Fibroblast of skin of left quadriceps (primary cell): ENCODE data around the gene SMAD4.
A peak's percentile ranks its signal among the peaks of the same experiment; 100 is the strongest.
"Not testable (repeated sequence)": the region's sequence is repeated elsewhere in the genome, so short reads cannot be mapped to it uniquely, and the experiment has no call there.

Experiments used
- DNase-seq, 2 experiments: peaks; one replicate each; pipeline ENCODE4 v3.0.0-alpha.2; 2013; ENCODE audit warnings: low read depth in 2 of 2

Gene SMAD4

DNA sequence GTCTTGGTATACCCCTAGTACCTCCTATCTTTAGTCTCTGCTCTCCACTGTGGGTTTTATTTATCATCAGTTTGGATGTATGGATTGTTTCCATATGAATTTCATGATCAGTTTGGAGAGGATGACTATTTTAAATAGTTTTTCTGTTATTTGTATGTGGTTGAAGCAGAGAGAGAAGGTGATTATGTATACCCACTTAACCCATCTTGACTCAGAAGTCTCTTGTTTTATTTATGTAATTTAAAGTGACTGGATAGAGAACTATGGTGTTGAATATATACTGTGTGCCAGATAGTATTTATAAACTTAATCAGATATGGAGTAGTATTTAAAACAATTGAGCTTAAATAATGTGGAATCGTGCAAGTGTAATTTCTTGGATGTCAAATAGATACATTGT, 39.9 kb downstream of the SMAD4 start:
- no peak for DNase-seq

DNA sequence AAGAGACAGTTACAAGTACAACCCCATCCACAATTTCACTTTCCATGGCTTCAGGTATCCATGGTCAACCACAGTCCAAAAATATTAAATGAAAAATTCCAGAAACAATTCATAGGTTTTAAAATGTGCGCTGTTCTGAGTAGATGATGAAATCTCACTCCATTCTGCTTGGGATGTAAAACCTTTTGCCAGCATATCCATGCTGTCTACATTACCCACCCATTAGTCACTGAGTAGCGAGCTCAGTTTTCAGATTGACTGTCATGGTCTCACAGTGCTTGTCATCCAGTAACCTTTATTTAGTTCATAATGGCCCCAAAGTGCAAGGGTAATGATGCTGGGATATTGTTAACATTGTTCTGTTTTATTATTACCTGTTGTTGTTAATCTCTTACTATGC, 40.5 kb downstream of the SMAD4 start:
- DNase-seq, result peak; percentile 68

DNA sequence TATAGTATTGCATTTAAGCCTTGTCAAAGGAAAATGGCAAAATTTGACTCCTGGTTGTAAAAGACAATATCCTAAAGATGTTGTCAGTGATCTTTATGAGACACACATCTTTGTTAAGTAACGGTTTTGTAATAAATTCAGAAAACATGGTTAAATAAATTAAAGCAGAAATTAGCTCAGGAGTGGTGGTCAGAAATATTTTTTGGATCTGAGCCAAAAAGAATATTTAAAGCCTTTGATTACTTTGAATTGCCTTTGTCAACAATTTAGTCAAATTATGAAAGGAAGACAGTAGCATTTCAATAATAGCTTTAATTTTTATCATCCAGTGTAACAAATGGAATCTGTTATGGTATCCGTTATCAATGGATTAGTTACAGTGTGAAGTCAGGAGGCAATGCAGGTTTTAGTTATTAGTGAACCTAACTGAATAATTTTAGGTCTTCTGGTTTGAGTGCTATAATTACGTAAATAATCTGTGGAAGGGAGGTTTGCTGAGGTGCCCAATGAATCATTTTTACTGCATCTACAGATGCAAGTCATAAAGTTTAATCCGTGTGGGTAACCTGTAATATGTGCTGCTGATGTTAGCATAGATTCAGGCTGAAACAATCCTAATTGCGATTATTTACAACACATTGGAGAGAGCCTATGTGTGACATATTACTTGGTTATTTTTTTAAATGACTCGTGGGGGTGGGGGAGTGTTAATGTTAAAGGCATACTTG, 42.7 kb downstream of the SMAD4 start:
- DNase-seq, result peak; percentile 57 to 66

DNA sequence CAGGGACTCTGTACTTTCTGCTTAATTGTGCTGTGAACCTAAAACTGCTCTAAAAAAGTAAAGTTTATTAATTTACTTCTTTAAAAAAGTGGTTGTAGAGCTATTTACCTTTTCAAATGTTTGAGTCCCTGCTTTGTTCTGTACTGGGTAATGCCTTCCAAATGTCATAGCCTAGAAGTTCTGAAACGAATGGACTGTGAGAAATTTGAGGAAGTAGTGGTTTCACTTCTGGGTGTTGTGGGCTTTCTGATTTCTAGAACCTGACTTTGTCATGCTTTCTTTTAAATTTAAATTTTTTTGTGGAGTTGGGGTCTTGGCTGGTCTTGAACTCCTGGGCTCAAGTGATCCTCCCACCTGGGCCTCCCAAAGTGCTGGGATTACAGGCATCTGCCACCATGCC, 44.6 kb downstream of the SMAD4 start:
- no peak for DNase-seq

DNA sequence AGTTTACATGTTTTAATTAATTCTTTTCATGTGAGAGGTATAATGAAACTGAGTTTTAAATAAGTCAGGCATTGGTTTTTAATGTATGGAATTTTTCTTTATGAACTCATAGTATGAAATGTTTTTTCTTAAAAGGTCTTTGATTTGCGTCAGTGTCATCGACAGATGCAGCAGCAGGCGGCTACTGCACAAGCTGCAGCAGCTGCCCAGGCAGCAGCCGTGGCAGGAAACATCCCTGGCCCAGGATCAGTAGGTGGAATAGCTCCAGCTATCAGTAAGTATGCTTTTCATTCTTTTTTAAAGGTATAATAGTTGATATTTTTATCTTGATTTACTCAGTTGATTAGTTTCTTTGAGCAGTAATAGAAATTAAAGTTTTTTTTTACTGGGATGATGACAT, 46.5 kb downstream of the SMAD4 start:
- no peak for DNase-seq

DNA sequence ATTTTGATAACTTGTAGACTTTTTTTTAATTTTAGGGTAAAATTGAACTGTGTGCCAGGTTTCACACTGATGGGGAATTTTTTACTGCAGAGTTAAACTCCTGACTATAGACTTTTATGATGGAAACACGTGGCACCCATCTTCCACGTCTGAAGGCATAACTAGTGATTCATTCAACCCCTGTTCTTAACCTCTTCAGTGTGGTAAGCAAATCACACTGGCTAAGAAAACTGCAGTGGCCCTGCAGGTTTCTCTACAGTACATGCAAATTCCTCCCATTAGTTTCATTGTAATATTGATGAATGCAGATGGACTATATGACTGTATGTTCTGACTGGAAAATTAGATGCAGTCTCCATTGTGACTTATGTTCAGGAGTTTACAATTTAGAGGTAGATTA, 47.2 kb downstream of the SMAD4 start:
- peak in 1 of 2 experiments; percentile 32 for DNase-seq

DNA sequence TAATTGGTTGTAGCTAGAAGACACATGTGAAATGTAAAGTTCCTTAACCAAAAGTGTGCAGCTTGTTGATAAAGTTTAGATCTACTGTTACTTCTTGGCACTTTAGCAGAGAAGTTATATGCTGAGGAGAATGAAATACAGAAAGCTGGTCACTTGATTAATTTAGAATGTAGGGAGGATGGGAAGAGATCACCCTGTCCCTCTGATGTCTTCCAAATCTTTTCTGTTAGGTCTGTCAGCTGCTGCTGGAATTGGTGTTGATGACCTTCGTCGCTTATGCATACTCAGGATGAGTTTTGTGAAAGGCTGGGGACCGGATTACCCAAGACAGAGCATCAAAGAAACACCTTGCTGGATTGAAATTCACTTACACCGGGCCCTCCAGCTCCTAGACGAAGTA, 48.0 kb downstream of the SMAD4 start:
- DNase-seq, result no peak

DNA sequence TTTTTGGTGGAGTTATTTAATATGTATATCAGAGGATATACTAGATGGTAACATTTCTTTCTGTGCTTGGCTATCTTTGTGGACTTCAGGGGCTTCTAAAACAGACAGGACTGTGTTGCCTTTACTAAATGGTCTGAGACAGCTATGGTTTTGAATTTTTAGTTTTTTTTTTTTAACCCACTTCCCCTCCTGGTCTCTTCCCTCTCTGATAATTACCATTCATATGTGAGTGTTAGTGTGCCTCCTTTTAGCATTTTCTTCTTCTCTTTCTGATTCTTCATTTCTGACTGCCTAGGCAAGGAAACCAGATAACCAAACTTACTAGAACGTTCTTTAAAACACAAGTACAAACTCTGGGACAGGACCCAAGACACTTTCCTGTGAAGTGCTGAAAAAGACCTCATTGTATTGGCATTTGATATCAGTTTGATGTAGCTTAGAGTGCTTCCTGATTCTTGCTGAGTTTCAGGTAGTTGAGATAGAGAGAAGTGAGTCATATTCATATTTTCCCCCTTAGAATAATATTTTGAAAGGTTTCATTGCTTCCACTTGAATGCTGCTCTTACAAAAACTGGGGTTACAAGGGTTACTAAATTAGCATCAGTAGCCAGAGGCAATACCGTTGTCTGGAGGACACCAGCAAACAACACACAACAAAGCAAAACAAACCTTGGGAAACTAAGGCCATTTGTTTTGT, 52.7 kb downstream of the SMAD4 start:
- no peak for DNase-seq

DNA sequence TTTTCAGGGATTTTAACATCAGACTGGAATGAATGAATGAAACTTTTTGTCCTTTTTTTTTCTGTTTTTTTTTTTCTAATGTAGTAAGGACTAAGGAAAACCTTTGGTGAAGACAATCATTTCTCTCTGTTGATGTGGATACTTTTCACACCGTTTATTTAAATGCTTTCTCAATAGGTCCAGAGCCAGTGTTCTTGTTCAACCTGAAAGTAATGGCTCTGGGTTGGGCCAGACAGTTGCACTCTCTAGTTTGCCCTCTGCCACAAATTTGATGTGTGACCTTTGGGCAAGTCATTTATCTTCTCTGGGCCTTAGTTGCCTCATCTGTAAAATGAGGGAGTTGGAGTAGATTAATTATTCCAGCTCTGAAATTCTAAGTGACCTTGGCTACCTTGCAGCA, 53.4 kb downstream of the SMAD4 start:
- DNase-seq, result no peak

DNA sequence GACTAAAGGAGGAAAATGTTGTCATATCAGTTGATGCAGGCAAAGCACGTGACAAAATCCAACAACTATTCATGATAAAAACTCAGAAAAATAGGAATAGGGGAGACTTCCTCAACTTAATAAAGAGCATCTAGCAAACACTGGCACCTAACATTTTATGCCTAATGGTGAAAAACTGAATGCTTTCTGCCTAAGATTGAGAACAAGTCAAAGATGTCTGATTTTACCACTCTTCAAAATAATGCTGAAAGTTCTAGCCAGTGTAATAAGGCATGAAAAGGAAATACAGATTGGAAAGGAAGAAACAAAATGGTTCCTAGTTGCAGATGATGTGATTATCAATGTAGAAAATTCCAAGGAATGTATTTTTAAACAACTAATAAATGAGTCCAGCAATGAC, 58.4 kb downstream of the SMAD4 start:
- DNase-seq, result no peak

DNA sequence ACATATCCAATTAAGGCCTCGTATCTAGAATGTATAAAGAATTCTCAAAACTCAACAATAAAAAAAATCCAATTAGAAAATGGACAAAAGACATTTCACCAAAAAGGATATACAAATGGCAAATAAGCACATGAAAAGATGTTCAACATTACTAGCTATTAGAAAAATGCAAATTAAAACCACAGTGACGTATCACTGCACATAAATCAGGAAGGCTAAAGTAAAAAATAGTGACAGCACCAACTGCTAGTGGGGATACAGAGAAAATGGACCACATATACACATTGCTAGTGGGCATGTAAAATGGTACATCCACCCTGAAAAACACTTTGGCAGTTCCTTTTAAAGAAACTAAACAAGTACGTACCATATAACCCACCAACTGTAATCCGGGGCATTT, 59.7 kb downstream of the SMAD4 start:
- DNase-seq, result no peak

DNA sequence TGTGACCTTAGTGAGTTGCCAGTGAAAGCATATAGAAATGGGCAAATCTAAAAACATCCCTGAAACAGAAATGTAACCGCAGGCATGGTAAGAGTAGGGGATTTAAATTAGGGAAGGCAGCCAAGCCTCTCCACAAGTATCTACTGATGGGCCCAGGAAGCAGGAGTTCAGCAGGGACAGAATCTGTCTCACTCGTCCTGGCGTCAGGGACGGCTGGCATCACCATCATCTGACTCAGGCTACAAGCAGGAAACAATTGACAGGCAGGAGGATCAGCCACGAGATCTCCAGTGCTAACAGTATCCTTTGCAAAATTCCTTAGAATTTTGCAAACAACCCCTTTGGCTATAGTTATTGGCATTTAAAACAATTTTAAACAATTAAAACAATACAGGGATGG, 61.3 kb downstream of the SMAD4 start:
- no peak for DNase-seq

DNA sequence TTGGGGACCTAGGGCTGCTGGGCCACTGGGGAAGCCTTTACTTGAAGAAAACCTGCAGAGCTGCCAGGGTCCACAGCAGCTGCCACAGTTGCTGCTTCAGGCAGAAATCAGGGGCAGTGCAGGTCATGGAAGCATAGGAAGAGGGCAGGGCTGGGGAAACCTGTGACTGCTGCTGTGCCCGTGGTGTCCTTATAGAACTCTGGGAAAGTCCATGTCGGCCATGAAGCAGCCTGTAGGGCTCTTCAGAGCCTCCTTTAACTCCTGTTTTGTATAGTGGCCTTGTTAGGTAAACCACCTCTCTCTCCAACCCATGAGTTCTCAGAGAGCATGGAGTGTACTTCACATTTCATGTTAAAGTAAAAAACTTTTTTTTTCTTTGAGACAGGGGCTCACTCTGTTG, 62.1 kb downstream of the SMAD4 start:
- DNase-seq, result no peak

DNA sequence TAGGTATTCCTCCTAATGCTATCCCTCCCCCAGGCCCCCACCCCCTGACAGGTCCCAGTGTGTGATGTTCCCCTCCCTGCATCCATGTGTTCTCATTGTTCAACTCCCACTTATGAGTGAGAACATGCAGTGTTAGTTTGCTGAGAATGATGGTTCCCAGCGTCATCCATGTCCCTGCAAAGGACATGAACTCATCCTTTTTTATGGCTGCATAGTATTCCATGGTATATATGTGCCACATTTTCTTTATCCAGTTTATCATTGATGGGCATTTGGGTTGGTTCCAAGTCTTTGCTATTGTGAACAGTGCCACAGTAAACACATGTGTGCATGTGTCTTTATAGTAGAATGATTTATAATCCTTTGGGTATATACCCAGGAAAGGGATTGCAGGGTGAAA, 63.0 kb downstream of the SMAD4 start:
- not testable (repeated sequence) for DNase-seq

DNA sequence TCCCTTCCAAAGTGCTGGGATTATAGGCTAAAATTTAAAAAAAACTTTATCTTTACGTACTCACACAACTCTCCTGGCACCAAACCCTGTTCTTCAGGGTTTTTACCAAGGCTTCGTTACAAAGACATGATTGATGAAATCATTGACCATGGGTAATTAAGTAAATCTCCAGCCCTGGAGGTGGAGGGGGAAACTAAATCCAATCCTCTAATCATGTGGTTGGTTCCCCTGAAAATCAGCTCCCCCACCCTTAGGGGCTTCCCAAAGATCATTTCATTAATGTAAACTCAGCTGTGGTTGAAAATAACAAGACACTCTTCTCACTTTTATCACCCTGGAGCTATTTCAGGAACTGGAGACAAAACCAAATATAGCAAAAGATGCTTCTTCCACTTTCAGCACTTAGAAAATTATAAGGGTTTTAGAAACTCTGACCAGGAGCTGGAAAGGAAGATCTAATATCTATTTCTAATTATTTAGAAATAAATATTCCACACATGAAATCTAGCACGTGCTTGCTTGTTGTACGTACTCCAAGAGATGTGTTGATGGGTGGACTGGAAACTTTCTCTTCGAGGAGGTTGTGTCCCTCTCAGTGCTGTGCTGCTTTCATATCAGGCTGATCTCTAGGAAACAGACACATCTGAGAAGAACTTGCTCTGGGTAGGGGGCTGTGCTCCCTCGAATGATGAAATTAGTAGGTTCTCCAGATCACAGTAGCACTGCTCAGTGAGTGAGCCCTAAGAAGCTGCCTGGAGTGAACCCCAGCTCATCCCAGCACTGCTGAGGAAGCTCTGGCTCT, 67.2 kb downstream of the SMAD4 start:
- no peak for DNase-seq

DNA sequence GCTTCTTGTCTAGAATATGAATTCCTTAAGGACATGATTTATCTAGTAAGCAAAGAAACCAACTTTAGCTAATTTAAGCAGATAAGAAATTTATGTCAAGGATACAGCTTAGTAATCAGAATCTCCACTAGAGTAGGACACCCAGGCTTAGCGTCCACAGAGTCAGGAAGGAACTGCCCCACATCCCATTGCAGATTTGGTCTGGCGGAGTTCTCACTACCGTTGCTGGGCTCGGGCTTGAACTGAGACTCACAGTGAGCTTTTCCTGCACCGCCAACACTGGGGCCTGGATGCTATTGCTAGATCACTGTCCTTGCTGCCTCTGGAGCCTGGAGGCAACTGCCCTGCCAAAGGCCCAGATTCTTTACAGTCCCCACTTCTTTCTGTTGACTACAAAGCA, 68.1 kb downstream of the SMAD4 start:
- DNase-seq, result no peak

DNA sequence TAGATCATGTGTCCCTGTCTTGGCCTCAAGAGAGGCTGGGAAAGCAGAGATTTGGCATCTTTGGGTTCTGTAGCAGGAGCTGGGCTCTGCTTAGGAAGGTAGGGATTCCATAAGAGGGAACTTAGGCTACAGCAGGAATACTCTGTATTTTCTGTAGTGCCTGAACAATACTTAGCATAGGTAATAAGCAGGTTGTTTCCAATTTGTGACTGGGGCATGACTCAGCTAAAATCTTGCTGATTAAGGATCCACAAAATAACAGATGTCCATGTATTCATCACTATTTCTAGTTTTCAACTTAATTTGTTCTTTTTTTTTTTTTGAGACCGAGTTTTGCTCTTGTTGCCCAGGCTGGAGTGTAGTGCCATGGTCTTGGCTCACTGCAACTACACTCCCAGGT, 68.5 kb downstream of the SMAD4 start:
- no peak for DNase-seq

DNA sequence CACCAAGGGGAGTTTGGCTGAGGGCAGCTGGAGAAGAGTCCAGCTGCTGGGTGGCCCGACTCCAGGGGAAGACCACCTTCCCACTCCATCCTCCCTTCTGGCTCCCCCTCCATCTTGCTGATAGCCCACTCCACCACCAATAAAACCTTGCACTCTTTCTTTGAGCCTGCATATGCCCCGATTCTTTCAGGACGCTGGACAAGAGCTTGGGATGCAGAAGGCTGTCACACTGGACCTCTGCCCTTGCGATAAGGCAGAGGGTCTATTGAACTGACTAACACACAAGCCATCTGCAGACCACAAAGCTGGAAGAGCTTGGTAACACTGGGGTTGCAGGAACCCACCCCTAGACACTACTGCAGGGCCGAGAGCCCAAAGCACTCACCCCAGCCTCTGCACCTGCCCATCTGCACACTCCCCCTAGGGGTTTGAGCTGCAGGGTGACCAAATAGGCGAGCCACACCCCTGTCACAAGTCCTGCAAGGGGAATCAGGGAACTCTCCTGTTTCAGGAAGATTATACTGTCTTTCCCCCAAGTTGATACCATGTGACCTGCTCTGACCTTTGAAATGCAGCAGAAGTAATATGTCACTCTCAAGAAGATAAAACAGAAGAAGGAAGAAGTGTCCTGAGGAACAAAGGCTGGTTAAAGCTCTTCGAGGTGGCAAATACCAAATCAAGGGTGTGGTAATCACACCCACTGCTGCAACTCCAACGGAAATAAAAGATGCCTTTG, 70.5 kb downstream of the SMAD4 start:
- DNase-seq, result no peak

DNA sequence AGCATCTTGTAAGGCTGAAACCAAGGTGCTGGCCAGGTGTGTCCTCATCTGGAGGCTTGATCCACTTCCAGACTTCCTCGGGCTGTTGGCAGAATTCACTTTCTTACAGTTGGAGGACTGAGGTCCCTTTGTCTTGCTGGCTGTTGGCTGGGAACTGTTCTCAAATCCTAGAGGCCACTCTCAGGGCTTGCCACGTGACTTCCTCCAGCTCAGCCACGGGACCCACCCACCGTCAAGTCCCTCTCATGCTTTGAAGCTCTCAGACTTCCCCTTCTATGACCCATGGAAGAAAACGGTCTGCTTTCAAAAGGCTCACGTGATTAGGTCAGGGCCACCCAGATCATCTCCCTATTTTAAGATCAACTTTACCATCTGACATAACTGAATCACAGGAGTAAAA, 77.1 kb downstream of the SMAD4 start:
- DNase-seq, result no peak

DNA sequence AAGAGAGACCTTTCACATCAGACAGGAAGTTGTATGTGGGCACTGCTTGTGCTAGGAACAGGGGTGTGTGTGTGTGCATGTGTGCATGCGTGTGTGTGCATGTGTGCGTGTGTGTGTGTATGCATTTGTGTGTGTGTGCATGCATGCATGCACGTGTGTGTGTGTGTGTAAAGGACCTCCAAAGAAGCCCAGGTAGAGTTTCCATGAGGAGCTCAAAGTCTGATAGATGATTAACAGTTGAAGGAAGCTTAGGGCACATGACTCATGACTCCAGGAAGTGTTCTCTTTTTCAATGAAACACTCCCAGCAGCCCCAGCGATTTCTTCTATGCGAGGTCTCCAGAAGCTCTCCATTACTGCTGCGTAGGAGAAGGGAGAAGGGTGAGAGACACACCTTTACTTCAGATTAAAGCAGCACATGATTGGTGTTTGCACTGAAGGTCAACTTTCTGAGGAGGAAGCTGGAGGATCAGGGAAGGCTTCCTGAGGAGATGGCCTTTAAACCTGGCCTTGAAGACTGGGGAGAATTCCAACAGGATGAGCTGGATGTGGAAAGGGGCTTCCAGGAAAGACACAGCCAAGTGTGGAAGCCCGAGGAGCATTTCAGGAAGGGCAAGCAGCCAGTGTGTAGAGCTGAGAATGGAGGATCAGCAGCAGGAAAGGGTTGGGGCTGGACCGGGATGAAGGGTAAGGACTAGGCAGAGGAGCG, 77.7 kb downstream of the SMAD4 start:
- DNase-seq, result no peak

DNA sequence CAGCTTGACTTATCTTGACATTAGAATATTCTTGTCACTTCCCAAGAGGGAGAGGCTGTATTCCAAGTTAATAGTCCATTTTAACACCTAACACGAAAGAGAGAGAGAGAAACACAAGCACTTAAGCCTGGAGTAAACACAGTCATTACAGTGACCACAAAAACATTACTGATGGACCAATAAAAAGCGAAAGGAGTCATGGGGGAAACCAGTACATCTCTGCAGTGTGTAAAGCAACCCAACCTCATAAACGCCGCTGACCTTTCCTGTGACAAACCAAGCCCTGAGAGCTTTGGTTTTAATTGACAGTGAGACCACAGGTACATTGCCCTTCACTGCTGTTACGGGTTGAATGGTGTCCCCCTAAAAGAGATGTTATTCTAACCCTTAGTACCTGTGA, 78.3 kb downstream of the SMAD4 start:
- DNase-seq, result no peak
